Activated CD4-positive, alpha-beta T cell treated with anti-CD3 and anti-CD28 coated beads, Interleukin-2, Interleukin-4, amounts not matched to agents 100 ng/mL and 50 ng/mL, durations not matched to agents 16 hours and 8 hours (primary cell): ENCODE data around the gene ALK.

Source experiments
- DNase-seq: peaks from one replicate; pipeline ENCODE4 v3.0.0-alpha.2; 2020; ENCODE audit warnings: low spot score

ALK gene

GRCh38 chr2:29405266-29405665 lies 516.1 kb downstream of the ALK start:
- DNase-seq, result no peak

DNA sequence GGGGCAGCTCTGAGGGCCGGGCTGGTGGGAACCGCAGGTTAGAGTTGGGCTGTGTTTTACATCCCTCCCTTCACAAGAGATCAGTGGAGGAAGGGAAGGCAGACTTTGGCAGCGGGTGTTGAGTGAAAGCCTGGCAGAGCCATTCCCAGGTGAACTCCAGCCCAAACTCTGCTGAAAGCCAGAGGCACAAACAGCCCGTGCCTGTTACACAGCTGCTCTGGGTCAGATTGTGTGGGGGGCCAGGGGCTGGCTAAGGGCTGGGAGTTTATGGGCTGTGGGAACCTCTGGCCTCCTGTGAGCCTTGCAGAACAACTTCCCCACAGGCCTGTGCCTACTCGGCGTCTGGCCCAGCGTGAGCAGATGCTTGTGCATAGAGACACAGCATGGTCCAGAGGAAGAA lies 519.4 kb downstream of the ALK start:
- DNase-seq, result no peak

- DNase-seq, result no peak
Observed at GRCh38 chr2:29400930-29401653, 520.3 kb downstream of the ALK start.

DNA sequence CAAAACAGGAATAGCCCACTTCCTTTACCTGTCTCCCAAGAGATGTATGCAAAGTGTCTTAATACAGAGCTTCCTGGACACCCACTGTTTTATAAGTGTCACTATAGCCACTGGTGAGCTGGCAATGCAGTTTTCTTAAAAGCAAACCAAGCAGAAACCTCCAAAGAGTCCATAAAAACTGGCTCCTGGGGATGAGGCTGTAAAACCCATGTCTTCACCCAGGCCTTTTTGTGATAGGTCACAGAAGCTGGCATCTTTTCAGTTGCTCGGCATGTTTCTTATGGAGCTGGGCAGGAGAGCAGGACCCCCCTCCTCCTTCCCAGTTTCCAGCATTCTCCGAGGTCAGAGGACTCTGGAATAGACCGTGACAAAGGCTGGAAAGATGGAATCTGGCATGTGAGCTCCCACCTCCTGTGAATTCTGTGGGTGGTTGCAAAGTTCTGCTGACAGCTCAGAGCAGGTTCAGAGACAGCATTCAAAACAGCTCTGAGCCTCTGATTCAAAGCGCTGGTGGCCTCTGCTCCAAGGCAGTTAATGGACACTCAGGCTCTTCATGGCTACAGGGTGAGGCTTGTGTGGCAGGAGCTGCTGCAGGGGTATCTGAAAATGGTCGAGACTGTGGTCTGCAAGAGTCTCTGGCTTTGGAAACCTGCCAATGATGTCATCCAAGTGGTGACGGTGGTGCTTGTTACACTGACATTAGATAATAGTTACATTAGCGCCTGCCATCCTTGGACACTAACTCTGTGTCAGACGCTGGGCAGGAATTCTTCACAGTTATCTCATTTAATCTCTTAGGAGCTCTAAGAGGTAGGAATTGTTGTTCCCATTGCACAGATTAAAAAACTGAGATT lies 522.8 kb downstream of the ALK start:
- DNase-seq, result no peak

GRCh38 chr2:29397713-29398112 lies 523.7 kb downstream of the ALK start:
- no peak for DNase-seq

DNA sequence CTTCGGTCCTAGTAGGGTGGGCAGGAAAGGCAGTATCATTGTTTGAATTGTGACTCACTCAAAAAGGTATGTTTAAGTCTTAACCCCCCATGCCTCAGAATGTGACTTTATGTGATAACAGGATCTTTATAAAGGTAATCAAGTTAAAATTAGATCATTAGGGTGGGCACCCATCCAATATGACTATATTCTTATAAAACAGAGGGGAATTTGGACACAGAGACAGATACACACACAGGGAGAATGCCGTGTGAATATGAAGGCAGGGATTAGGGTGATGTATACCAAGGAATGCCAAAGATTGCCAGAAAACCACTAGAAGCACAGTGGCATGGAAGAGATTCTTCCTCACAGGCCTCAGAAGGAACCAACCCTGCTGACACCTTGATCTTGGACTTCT lies 524.3 kb downstream of the ALK start:
- no peak for DNase-seq

DNA sequence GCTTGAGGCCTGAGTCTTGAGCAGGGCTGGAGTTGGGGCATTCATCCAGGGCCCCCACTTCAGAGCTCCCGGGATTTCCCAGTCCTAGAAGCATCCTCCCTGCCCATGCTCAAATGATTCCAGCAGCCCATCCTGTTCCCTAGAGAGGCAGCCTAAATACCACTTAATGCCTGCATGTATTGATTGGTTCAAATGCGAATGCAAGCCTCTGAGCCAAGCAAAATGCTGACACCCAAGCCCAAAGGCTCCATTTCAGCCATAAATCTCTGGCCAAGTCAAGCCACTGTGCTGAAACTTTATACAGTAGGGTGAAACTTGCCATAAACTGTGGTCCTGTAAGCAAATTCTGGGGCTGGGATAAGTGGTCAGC lies 526.4 kb downstream of the ALK start:
- DNase-seq, result no peak

DNA sequence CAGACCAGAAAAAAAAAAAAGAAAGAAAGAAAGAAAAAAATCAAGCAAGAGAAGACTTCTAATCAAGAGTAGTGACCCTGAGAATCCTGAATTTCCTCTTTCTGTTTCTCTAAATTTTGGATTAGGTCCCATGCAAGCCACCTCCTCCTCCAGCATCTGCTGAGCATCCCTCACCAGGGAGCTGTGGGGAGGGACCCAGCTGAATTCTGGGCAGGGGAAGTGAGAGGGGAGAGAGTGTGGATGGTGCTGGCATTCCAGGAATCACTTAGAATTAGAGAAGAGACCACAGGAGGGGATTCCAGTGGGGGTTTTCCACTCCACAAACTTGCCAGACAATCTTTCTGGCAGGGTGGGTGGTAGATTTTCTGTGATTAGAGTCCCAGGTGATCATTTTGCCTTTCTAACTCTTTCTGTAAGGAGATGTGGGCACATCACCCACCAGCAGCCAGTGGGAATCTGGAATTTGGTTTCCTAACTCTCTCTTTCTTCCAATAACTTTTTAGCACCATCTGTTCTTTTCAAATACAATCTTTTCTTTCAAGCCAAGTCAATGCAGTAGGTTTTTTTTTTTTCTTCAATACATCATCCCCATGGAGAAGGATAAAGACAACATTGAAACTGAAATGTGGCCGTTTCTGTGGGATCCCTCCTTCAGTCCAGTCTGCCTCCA lies 526.9 kb downstream of the ALK start:
- DNase-seq, result no peak

DNA sequence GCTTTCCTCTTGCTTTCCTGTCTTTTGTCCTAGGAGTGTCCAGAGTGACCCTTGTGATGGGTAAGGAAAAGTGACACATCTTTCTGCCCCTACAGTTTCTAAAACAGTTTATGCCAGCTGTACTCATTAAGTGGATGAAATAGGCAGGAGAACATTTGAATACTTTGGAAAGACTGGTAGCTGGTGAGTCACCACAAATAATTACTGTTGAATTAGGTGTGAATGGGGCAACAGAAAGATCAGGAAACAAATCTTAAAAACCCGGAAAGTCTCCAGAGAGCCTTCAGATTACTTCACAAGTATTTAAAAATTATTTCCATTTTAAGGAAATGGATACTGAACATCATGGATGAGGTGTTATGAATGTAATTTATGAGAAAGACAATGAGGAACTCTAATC lies 527.7 kb downstream of the ALK start:
- no peak for DNase-seq

DNA sequence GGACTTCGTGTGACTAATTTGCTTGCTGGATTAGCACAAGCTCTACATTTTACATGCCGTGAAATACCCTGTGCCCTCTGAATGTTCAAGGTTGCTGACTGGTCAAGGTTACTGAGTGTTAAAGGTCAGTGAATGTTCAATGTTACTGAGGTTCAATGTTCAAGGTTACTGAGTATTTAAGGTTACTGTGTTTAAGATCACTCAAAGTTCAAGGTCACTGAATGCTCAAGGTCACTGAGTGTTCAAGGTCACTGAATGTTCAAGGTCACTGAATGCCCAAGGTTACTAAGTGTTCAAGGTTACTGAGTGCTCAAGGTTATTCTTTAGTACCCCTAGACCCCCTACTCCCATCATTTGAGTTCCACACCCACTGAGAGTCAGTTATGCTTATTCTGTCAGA lies 528.6 kb downstream of the ALK start:
- DNase-seq, result no peak

GRCh38 chr2:29390136-29390535 lies 531.2 kb downstream of the ALK start:
- no peak for DNase-seq

DNA sequence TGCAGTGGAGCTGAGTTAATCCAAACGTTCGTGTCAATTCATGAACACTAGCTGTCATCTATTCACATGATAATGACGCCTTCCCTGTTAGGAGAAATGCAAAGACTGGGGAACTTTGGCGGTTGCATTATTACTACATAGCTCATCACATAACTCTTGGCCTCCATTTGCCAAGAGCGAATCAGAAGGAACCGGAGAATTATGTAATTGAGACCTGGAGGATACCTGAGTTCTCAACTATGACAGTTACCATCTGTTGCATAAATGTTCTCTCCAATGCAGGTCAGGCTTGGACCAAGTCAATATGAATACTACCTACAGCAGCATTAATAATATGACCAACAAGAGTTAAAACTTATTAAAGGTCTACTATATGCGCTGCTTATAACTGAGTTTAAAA lies 531.7 kb downstream of the ALK start:
- DNase-seq, result no peak

GRCh38 chr2:29388071-29388470 lies 533.3 kb downstream of the ALK start:
- DNase-seq, result no peak

GRCh38 chr2:29382486-29382885 lies 538.9 kb downstream of the ALK start:
- DNase-seq, result no peak

- no peak for DNase-seq
Observed at GRCh38 chr2:29377788-29378187, 543.6 kb downstream of the ALK start.

- DNase-seq, result no peak
Observed at GRCh38 chr2:29376541-29376940, 544.8 kb downstream of the ALK start.

- no peak for DNase-seq
Observed at GRCh38 chr2:29375843-29376242, 545.5 kb downstream of the ALK start.

DNA sequence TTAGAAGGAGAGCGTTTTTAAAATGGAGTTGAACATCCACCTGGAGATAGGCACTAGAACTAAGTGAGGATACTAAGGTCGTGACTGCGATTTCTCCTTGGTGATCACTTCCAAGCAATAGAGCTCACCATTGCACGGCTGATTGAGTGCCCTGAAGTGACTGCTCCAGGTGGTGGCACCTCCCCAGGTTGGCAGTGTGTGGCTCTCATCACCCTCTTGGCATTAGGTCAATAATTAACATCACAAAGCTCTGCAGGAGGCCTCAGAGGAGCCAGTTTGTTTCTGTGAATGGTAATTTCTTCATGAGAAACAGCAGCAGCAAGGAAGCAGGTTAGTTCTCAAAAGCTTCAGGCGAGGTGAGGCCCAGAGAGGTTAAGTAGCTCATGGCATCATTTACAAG lies 546.6 kb downstream of the ALK start:
- DNase-seq, result no peak

- no peak for DNase-seq
Observed at GRCh38 chr2:29373870-29374269, 547.5 kb downstream of the ALK start.

- no peak for DNase-seq
Observed at GRCh38 chr2:29372185-29372584, 549.2 kb downstream of the ALK start.

- no peak for DNase-seq
Observed at GRCh38 chr2:29370581-29371125, 550.7 kb downstream of the ALK start.

DNA sequence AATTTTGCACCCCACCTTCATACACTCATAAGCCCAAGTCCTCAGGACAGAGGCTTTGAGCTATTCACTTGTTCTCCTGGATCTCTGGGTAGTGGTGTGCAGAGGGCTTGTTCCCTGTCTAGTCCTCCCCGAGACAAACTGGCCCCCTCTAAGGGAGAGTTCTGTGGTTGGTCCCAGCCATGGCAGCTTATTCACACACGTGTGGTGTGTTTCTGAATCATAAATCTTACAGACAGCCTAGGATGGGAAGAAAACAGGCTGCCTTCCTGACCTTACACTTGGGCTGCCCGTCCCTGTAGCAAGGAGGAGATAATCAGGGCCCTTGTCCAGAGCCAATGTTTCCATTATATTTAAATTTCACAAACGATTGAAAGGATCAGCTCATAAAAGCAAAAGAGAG lies 551.2 kb downstream of the ALK start:
- DNase-seq, result no peak

DNA sequence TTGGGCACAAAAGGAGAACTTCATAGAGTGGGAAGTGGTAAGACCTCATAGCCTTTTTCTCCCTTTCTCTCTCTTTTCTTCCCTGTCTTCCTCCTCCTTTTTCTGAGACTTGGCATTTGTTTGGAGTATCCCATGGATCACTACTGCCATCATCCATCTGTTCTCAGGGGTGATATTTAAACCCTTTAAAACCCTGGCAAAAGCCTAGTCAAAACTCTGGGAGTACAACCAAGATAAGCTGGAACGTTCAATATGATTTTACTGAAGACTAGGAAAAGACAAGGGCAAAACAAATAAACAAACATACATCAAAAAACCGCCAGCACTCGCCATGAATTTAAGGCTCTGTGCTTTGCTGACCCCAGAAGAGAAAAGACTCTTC lies 552.7 kb downstream of the ALK start:
- no peak for DNase-seq
